Activated CD4-positive, CD25-positive, alpha-beta regulatory T cell treated with anti-CD3 and anti-CD28 coated beads, Interleukin-2, amount 50 U/mL, for 16 hours (primary cell): ENCODE data around the gene MTHFSD.
A peak's percentile ranks its signal among the peaks of the same experiment; 100 is the strongest.

Experiments
- DNase-seq: peaks from one replicate; pipeline ENCODE4 v3.0.0-alpha.2; 2020; ENCODE audit warnings: low read depth, low spot score

Gene MTHFSD

GRCh38 chr16:86530251-86531190 lies 24.5 kb downstream of the MTHFSD start:
- DNase-seq: no peak

GRCh38 chr16:86529160-86529559 lies 25.9 kb downstream of the MTHFSD start:
- DNase-seq: no peak

- no peak for DNase-seq
These were observed 26.7 kb downstream of the MTHFSD start for GRCh38 chr16:86528061-86528929.

GRCh38 chr16:86527366-86527765 lies 27.7 kb downstream of the MTHFSD start:
- no peak for DNase-seq

- no peak for DNase-seq
These were observed 29.3 kb downstream of the MTHFSD start for GRCh38 chr16:86525696-86526095.

- no peak for DNase-seq
These were observed 31.0 kb downstream of the MTHFSD start for GRCh38 chr16:86524029-86524428.

- DNase-seq: no peak
These were observed 31.8 kb downstream of the MTHFSD start for GRCh38 chr16:86523166-86523740.

- no peak for DNase-seq
These were observed 32.4 kb downstream of the MTHFSD start for GRCh38 chr16:86522634-86523033.

- no peak for DNase-seq
These were observed 33.5 kb downstream of the MTHFSD start for GRCh38 chr16:86521236-86522197.

GRCh38 chr16:86520317-86521210 lies 34.5 kb downstream of the MTHFSD start:
- DNase-seq: no peak

- peak; percentile 25 for DNase-seq
These were observed 35.3 kb downstream of the MTHFSD start for GRCh38 chr16:86519649-86520316.

- no peak for DNase-seq
These were observed 35.9 kb downstream of the MTHFSD start for GRCh38 chr16:86519007-86519648.

GRCh38 chr16:86517652-86518258 lies 37.3 kb downstream of the MTHFSD start:
- DNase-seq: no peak

- no peak for DNase-seq
These were observed 38.0 kb downstream of the MTHFSD start for GRCh38 chr16:86517033-86517432.

- DNase-seq: no peak
These were observed 38.4 kb downstream of the MTHFSD start for GRCh38 chr16:86516623-86517003.

GRCh38 chr16:86515777-86516622 lies 39.0 kb downstream of the MTHFSD start:
- DNase-seq: no peak

- no peak for DNase-seq
These were observed 39.6 kb downstream of the MTHFSD start for GRCh38 chr16:86515413-86515776.
